ENCODE data around the gene GLYATL3.

GLYATL3 gene

DNA sequence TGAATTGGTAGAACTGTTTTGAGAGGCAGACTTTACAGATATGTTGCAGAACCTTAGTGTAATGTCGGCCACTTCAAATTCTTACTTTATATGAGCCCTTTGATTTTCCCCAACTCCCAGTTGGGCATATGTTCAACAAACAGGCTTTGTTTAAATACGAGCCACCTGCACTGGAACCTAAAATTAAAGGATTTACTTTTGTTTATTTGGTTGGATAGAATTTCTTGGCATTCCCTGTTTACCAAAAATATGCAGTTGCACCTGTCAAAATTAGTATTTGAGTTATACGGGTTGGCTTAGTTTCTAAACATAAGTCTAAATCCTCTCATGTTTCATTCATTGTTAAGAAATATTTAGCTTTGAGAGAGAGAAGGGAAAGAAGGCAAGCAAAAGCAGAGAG is 2.4 kb upstream of the GLYATL3 start:
- peaks cover 10% of the 10 kb centered on the region for H3K36me3 Mint-ChIP-seq
- no peak for ATAC-seq
- no peaks in the 10 kb centered on the region for H3K9me3 Mint-ChIP-seq
- H3K4me3 Mint-ChIP-seq = no peak overlapping the region
- no peaks in the 10 kb centered on the region for H3K4me1 Mint-ChIP-seq
- no peak for DNase-seq (ENCODE audit: low spot score in 2 of 2)
- no peak overlapping the region for H3K27ac Mint-ChIP-seq

DNA sequence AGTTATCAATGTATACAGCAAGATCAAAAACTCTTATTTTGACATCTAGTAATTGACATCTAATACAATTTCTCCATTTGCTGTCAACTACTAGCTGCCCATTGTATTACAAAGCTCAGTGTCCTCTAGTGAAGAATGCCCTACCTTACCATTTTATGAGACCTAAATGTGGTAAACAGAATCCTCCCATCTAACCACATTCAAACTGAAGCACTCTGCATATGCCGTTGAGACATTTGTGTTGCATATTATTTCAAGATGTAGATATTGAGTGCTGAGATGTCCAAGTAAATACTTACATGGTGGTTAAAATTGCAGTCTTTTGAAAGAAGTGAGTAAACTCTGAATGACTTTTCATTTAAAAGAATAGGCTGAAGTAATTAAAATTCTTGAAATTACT is 597 bp upstream of the GLYATL3 start:
- Mint-ChIP-seq H3K4me3 (no peak overlapping the region), H3K36me3 (no peaks in the 10 kb centered on the region), H3K27ac (no peak overlapping the region), H3K9me3 (no peaks in the 10 kb centered on the region), H3K4me1 (no peaks in the 10 kb centered on the region)
- ATAC-seq (no peak), DNase-seq (ENCODE audit: low spot score in 2 of 2) (no peak)

DNA sequence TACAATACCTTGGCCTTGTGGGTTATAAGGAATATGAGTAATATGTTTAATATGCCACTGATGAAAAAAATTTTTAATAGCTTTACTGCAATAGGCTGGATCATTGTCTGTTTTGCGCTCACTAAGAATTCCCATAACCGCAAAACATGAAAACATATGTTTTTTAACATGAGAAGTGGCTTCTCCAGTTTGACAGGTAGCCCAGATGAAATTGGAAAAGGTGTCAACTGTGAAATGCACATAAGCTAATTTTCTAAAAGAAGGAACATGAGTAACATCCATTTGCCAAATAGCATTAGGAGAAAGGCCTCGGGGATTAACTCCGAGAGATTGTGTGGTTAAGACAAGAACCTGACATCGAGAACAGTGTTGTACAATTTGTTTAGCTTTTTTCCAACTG is 4.9 kb downstream of the GLYATL3 start:
- ATAC-seq (no peak), DNase-seq (ENCODE audit: low spot score in 2 of 2) (no peak)
- no peak overlapping the region for H3K27ac Mint-ChIP-seq
- no peaks in the 10 kb centered on the region for H3K9me3 Mint-ChIP-seq
- no peaks in the 10 kb centered on the region for H3K36me3 Mint-ChIP-seq
- no peaks in the 10 kb centered on the region for H3K4me1 Mint-ChIP-seq
- no peak overlapping the region for H3K4me3 Mint-ChIP-seq

DNA sequence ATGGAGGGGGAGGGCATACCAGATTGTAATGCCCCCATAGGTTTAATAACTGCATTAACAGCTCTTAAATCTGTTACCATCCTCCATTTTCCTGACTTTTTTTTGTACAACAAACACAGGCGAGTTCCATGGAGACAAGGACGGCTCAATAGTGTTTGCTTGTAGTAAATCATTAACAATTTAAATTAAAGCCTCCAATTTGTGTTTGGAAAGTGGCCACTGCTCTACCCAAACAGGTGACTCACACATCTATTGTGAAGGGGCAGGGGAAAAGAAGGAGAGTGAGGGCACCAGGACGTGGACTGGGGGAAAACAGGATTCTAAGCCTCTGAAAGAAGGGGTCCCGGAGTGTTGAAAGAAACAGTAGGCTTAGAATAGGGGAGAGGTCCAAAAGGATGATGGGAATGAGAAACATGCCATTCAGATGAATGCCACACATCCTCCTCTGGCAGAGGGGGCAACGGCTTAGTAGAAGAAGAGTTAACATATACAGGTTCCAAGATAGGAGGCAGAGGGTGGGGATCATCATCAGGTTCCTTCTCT is 6.9 kb downstream of the GLYATL3 start:
- H3K27ac Mint-ChIP-seq = no peak overlapping the region
- DNase-seq (ENCODE audit: low spot score in 2 of 2) (no peak), ATAC-seq (no peak)
- H3K4me3 Mint-ChIP-seq = no peak overlapping the region
- no peaks in the 10 kb centered on the region for H3K9me3 Mint-ChIP-seq
- no peaks in the 10 kb centered on the region for H3K36me3 Mint-ChIP-seq
- H3K4me1 Mint-ChIP-seq = no peaks in the 10 kb centered on the region

DNA sequence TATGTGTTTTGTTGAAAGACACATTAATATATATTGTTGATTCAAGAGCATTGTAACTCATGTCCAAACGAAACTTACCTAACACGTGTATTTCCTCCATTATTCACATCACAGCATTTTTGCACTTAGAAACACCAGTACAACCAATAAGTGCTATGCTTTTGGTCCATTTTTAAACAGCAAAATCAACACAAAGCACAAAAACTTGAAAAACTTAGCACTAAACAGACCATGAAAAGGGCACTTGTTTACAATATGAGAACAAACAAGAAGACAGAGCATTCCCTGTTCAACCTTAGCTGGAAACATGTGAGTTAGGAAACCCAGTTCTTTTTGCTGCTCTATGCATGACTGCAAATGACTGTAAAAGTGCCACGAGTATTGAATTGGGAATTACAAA is 9.6 kb downstream of the GLYATL3 start:
- Mint-ChIP-seq H3K9me3 (no peaks in the 10 kb centered on the region), H3K27ac (no peak overlapping the region), H3K4me3 (no peak overlapping the region), H3K36me3 (no peaks in the 10 kb centered on the region), H3K4me1 (no peaks in the 10 kb centered on the region)
- ATAC-seq (no peak), DNase-seq (ENCODE audit: low spot score in 2 of 2) (no peak)

DNA sequence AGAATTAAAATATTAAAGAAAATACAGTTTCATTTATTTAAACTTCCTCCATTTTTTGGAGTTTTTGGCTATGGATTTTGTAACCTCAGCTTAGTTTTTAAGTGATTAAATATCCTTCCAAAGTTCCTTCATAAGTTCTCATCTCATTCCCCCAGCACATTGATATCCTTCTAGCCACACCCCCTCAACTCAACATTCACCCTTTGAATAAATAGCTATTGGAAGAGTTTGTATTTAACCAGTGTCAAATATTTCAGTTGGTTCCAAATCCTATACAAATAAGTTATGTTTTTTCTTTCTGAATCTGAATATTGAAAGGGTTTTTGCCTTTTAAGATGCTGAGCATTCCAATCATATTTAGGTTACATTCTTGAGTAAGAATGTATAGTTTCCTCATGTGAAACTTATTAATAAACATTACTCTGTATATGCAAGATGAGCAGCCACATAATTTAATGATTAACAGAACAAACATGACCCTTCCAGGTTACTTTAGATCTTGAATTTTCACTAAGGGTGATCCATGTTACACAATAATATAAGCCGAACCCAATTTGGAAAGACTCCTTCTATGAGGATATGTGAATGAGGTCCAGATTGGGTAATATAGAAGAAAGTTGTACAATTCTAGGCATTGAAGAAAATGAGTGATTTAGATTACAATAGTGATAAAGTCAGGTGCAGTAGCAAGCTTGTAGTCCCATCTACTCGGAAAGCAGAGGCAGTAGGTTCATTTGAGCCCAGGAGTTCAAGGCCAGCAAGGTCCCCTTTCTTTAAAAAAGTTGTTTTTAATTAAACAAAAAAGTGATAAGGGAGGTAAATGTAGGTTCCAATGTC is 13.6 kb downstream of the GLYATL3 start:
- Mint-ChIP-seq H3K36me3 (no peaks in the 10 kb centered on the region), H3K9me3 (no peaks in the 10 kb centered on the region), H3K27ac (no peak overlapping the region), H3K4me1 (no peaks in the 10 kb centered on the region), H3K4me3 (no peak overlapping the region)
- no peak for ATAC-seq
- DNase-seq (ENCODE audit: low spot score in 2 of 2) = no peak

DNA sequence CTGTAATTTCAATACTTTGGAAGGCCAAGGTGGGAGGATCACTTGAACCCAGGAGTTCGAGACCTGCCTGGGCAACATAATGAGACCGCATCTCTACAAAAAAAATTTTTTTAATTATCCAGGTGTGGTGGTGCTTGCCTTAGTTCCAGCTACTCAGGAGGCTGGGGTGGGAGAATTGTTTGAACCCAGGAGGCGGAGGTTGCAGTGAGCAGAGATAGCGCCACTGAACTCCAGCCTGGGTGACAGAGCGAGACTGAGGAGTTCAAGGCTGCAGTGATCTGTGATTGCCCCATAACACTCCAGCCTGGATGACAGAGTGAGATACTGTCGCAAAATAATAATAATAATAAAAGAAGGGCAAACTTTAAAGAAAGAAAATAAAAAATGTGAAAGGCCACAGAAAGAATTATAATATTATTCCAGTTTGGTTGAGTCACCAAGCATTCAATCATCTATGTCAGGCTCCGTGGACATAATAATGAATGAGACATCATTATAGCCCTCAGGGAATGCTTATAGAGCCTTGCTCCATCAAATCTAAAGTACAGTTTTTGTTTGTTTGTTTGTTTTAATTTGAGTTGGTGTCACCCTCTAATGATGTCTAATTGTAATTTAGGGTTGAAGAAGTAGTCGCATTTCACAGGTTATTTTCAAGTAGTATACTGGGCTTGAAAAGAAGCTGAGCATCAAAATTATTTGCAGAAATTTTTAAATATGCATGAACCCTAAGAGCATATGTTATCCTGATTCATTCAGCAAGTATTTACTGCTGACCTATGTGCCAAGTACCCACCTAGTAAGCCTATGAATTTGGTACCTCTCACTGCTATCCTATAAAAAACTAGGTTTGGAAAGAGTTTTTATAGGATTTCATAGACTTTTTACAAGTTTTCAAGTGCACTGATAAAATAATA is 15.1 kb downstream of the GLYATL3 start:
- Mint-ChIP-seq H3K27ac (no peak overlapping the region), H3K4me3 (no peak overlapping the region), H3K9me3 (no peaks in the 10 kb centered on the region), H3K36me3 (no peaks in the 10 kb centered on the region), H3K4me1 (no peaks in the 10 kb centered on the region)
- DNase-seq (ENCODE audit: low spot score in 2 of 2) (no peak), ATAC-seq (no peak)

DNA sequence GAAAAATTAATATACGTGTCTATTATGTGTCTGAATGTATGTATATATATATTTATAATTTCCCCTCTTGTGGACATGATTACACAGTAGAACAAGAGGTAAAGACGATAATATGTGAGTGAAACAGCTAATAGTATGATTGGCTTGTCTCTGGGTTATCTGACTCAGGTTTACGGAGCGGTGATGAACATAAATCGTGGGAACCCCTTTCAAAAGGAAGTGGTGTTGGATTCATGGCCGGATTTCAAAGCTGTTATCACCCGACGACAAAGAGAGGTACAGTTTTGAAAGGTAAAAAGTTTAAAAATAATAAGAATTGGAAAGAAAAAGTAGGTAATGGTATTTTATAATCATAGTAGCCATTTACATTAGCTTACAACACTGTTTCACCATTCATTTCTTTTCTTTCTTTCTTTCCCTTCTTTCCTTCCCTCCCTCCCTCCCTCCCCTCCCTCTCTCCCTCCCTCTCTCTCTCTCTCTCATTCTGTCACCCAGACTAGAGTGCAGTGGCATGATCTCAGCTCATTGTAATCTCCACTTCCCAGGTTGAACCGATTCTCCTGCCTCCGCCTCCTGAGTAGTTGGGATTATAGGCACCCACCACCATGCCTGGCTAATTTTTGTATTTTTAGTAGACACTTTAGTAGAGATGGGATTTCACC is 15.9 kb downstream of the GLYATL3 start:
- Mint-ChIP-seq H3K27ac (no peak overlapping the region), H3K4me1 (no peaks in the 10 kb centered on the region), H3K36me3 (no peaks in the 10 kb centered on the region), H3K9me3 (no peaks in the 10 kb centered on the region), H3K4me3 (no peak overlapping the region)
- ATAC-seq = no peak
- DNase-seq (ENCODE audit: low spot score in 2 of 2) = no peak

DNA sequence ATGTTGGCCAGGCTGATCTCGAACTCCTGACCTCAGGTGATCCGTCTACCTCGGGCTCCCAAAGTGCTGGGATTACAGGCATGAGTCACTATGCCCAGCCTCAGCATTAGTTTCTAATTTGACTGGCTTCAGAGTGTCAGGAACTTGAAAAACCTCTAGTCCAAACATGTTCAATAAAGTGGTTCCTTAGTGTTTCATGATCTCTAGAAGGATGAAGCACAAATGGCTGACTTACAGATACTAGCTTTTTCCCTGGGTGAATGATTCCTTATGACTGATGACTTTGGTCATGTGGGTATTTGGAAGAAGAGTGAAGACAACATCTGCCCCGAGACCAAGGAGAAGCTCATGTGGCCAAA is 16.4 kb downstream of the GLYATL3 start:
- no peaks in the 10 kb centered on the region for H3K36me3 Mint-ChIP-seq
- H3K27ac Mint-ChIP-seq = no peak overlapping the region
- DNase-seq (ENCODE audit: low spot score in 2 of 2) = no peak
- H3K4me1 Mint-ChIP-seq = no peaks in the 10 kb centered on the region
- no peak overlapping the region for H3K4me3 Mint-ChIP-seq
- H3K9me3 Mint-ChIP-seq = no peaks in the 10 kb centered on the region
- ATAC-seq = no peak

DNA sequence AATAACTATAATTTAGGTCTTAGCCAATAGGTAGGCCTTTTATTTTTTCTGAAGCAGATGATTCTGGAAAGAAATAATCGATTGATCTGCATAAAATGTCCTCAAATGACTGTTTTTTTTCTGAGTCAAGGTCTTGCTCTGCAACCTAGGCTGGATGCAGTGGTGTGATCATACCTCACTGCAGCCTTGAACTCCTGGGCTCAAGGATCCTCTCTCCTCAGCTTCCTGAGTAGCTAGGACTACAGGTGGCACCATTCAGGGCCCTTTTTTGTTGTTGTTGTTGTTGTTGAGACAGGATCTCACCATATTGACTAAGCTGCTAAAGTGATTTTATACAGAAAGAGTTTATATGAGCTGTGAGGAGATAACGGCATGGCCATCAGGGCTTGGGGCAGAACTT is 18.2 kb downstream of the GLYATL3 start:
- no peak for ATAC-seq
- Mint-ChIP-seq H3K4me3 (no peak overlapping the region), H3K9me3 (no peaks in the 10 kb centered on the region), H3K36me3 (no peaks in the 10 kb centered on the region), H3K27ac (no peak overlapping the region), H3K4me1 (no peaks in the 10 kb centered on the region)
- no peak for DNase-seq (ENCODE audit: low spot score in 2 of 2)

DNA sequence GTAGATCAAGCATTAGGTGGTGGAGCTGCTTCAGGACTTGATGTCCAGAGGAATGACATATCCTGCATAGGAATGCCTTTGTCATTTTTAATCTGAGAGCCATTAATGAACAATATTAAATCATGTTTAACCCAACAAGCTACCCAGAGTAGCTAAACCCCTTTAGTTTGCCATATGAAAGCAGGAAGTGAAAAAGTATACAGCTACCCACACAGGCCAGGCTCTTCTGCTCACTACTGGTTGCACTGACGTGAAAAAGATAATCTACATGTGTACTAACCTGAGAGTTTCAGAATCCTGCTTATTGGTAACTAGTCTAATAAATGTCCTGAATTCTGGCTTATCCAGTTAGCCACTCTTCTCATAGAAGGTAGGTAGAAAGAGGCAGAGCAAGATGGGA is 19.9 kb downstream of the GLYATL3 start:
- DNase-seq (ENCODE audit: low spot score in 2 of 2) (no peak), ATAC-seq (no peak)
- Mint-ChIP-seq H3K9me3 (no peaks in the 10 kb centered on the region), H3K4me1 (no peaks in the 10 kb centered on the region), H3K36me3 (no peaks in the 10 kb centered on the region), H3K4me3 (no peak overlapping the region), H3K27ac (no peak overlapping the region)

DNA sequence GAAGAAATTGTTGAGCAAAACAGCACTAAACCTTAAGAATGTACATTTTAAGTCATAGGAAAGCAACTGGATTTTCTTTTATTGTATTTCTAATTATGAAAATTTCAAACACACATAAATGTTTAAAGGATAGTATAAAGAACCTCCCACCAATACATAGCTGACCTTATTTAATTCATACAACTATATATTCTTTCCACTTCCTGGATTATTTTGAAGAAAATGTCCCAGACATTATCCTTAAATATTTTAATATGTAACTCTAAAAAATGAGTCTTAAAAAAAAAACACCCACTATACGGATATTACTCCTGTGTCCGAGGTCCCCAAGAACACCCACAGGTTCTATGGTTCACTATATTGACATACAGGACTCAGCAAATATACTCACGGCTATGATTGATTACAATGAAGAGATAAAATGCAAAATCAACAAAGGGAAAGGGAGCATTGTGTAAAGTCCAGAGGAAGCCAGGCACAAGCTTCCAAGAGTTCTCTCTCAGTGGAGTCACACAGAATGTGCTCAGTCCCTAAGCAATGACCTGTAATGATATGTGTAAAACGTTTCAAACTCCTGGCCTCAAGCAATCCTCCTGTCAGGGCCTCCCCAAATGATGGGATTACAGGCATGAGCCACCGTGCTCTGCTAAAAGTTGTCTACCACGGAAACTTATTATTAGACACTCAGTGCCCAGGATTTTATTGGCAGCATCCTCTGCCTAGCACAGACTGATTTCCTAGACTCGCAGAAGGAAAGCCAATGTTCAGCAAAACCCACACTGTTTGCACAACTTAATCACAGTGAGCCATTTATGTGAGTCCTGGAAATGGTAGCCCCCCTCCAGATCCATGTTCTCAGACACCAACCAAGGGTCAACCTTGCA is 23.2 kb downstream of the GLYATL3 start:
- Mint-ChIP-seq H3K9me3 (no peaks in the 10 kb centered on the region), H3K27ac (no peak overlapping the region), H3K4me1 (no peaks in the 10 kb centered on the region), H3K4me3 (no peak overlapping the region), H3K36me3 (no peaks in the 10 kb centered on the region)
- DNase-seq (ENCODE audit: low spot score in 2 of 2) = no peak
- ATAC-seq = no peak

DNA sequence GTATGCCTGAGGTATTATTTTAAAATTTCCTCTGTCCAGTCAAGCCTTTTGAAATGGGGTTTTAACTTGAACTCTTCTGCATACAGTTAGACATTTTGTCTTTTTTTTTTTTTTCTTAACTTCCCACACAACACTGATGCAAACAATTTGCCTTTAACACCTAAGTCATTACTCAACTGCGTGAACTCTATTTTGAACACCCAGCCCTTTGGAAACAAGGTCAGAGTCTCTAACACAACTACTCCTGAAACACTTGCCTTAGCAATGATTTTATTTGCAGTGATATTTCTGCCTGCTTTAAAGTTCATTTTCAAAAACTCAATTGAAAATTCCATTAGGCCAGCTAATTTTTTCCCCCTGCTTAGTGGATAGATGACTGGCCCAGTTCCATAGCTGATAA is 24.2 kb downstream of the GLYATL3 start:
- H3K36me3 Mint-ChIP-seq = no peaks in the 10 kb centered on the region
- ATAC-seq (no peak), DNase-seq (ENCODE audit: low spot score in 2 of 2) (no peak)
- no peaks in the 10 kb centered on the region for H3K4me1 Mint-ChIP-seq
- H3K4me3 Mint-ChIP-seq = no peak overlapping the region
- no peak overlapping the region for H3K27ac Mint-ChIP-seq
- no peaks in the 10 kb centered on the region for H3K9me3 Mint-ChIP-seq

DNA sequence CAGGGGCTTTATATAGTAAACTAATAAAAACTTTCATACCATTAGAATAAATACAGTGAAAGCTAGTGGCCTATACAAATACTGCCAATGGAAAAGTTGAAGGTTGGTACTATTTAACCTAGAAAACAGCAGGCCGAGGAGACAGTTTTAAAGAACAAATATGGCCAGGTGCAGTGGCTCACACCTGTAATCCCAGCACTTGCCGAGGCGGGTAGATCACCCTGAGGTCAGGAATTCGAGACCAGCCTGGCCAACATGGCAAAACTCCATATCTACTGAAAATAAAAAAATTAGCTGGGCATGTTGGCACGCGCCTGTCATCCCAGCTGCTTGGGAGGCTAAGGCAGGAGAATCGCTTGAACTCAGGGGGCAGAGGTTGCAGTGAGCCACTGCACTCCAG is 24.8 kb downstream of the GLYATL3 start:
- Mint-ChIP-seq H3K36me3 (no peaks in the 10 kb centered on the region), H3K27ac (no peak overlapping the region), H3K9me3 (no peaks in the 10 kb centered on the region), H3K4me1 (no peaks in the 10 kb centered on the region), H3K4me3 (no peak overlapping the region)
- no peak for DNase-seq (ENCODE audit: low spot score in 2 of 2)
- no peak for ATAC-seq

DNA sequence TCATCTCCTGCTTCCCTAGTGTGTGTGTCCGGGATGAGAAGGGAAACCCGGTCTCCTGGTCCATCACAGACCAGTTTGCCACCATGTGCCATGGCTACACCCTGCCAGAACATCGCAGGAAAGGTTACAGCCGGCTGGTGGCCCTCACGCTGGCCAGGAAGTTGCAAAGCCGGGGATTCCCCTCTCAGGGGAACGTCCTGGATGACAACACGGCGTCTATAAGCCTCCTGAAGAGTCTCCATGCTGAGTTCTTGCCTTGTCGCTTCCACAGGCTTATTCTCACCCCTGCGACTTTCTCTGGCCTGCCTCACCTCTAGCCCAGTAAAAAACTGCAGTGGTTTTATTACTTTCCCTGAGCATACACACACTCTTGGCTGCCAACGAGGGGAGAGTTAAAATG is 26.9 kb downstream of the GLYATL3 start:
- no peak for ATAC-seq
- Mint-ChIP-seq H3K27ac (no peak overlapping the region), H3K4me1 (no peaks in the 10 kb centered on the region), H3K4me3 (no peak overlapping the region), H3K36me3 (no peaks in the 10 kb centered on the region), H3K9me3 (no peaks in the 10 kb centered on the region)
- DNase-seq (ENCODE audit: low spot score in 2 of 2) = no peak

Data from stimulated activated effector memory CD8-positive, alpha-beta T cell treated with anti-CD3 and anti-CD28 coated beads, Interleukin-12 subunit alpha, Interleukin-12 subunit beta, amount 100 ng/mL, for 72 hours (primary cell).